Measurements from ENCODE around the gene NPAS3.
A peak's percentile ranks its signal among the peaks of the same experiment; 100 is the strongest.

GRCh38 chr14:33848706-33849454 lies 910.2 kb downstream of the NPAS3 start:
- TF ChIP-seq, protein P1, sequence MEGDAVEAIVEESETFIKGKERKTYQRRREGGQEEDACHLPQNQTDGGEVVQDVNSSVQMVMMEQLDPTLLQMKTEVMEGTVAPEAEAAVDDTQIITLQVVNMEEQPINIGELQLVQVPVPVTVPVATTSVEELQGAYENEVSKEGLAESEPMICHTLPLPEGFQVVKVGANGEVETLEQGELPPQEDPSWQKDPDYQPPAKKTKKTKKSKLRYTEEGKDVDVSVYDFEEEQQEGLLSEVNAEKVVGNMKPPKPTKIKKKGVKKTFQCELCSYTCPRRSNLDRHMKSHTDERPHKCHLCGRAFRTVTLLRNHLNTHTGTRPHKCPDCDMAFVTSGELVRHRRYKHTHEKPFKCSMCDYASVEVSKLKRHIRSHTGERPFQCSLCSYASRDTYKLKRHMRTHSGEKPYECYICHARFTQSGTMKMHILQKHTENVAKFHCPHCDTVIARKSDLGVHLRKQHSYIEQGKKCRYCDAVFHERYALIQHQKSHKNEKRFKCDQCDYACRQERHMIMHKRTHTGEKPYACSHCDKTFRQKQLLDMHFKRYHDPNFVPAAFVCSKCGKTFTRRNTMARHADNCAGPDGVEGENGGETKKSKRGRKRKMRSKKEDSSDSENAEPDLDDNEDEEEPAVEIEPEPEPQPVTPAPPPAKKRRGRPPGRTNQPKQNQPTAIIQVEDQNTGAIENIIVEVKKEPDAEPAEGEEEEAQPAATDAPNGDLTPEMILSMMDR (IDR thresholded peaks at IDR 0.05), result peak in 5 of 6 experiments; percentile 23 to 59 (median 46)
- TF ChIP-seq POLR2A (IDR thresholded peaks at IDR 0.05), result no peak
